ENCODE measurements around the gene MRTFB. TPM values are rescaled to one million over a fixed set of nuclear protein-coding genes. Genes with fewer than 3 reads are reported as not detected.

Gene MRTFB
- total RNA-seq, 1 experiment from 2014 or later = 29.8 TPM

- intact Hi-C loops (cut with micrococcal nuclease; ENCODE audit: unreplicated experiment) = no loop called here
- Histone ChIP-seq H3K4me3 (ENCODE audit: low read depth, low read length, poor library complexity, severe bottlenecking) (no peak overlapping the region), H3K27me3 (replicated peaks; ENCODE audit: insufficient read depth, low read depth, low read length, poor library complexity) (no peaks in the 10 kb centered on the region), H3K36me3 (ENCODE audit: insufficient read depth, low read length, poor library complexity, severe bottlenecking) (no peaks in the 10 kb centered on the region), H3K27ac (ENCODE audit: low read depth, low read length, poor library complexity, severe bottlenecking) (no peak overlapping the region), H3K9me3 (ENCODE audit: low read depth, low read length, poor library complexity, severe bottlenecking) (no peaks in the 10 kb centered on the region), H3K4me1 (ENCODE audit: insufficient read depth, low read length, poor library complexity, severe bottlenecking) (no peaks in the 10 kb centered on the region)
- no TSS peak for BruUV-seq (replicated peaks)
- no peak for DNase-seq (ENCODE audit: low spot score)
- CTCF ChIA-PET = no interaction called here
- TF ChIP-seq EZH2 (IDR thresholded peaks at IDR 0.05; ENCODE audit: borderline replicate concordance, low read depth, low read length, poor library complexity, severe bottlenecking) (no peak), CTCF (conservative IDR thresholded peaks at IDR 0.05; ENCODE audit: low read depth, low read length) (no peak)
- POLR2A ChIA-PET (ENCODE audit: low non-redundant PET) = no interaction called here
Measured at GRCh38 chr16:14026572-14027285, 44.4 kb upstream of the MRTFB start.

- intact Hi-C loops (cut with micrococcal nuclease; ENCODE audit: unreplicated experiment) = no loop called here
- Histone ChIP-seq H3K4me3 (ENCODE audit: low read depth, low read length, poor library complexity, severe bottlenecking) (no peak overlapping the region), H3K27ac (ENCODE audit: low read depth, low read length, poor library complexity, severe bottlenecking) (no peak overlapping the region), H3K9me3 (ENCODE audit: low read depth, low read length, poor library complexity, severe bottlenecking) (no peaks in the 10 kb centered on the region), H3K27me3 (replicated peaks; ENCODE audit: insufficient read depth, low read depth, low read length, poor library complexity) (no peaks in the 10 kb centered on the region), H3K36me3 (ENCODE audit: insufficient read depth, low read length, poor library complexity, severe bottlenecking) (no peaks in the 10 kb centered on the region), H3K4me1 (ENCODE audit: insufficient read depth, low read length, poor library complexity, severe bottlenecking) (no peaks in the 10 kb centered on the region)
- TF ChIP-seq EZH2 (IDR thresholded peaks at IDR 0.05; ENCODE audit: borderline replicate concordance, low read depth, low read length, poor library complexity, severe bottlenecking) (no peak), CTCF (conservative IDR thresholded peaks at IDR 0.05; ENCODE audit: low read depth, low read length) (no peak)
- DNase-seq (ENCODE audit: low spot score) = no peak
- no TSS peak for BruUV-seq (replicated peaks)
- POLR2A ChIA-PET (ENCODE audit: low non-redundant PET) = no interaction called here
- CTCF ChIA-PET = no interaction called here
Measured at GRCh38 chr16:14028202-14028601, 42.9 kb upstream of the MRTFB start.

GRCh38 chr16:14029658-14030057 lies 41.5 kb upstream of the MRTFB start:
- Histone ChIP-seq H3K27ac (ENCODE audit: low read depth, low read length, poor library complexity, severe bottlenecking) (no peak overlapping the region), H3K9me3 (ENCODE audit: low read depth, low read length, poor library complexity, severe bottlenecking) (no peaks in the 10 kb centered on the region), H3K4me3 (ENCODE audit: low read depth, low read length, poor library complexity, severe bottlenecking) (no peak overlapping the region), H3K4me1 (ENCODE audit: insufficient read depth, low read length, poor library complexity, severe bottlenecking) (no peaks in the 10 kb centered on the region), H3K36me3 (ENCODE audit: insufficient read depth, low read length, poor library complexity, severe bottlenecking) (no peaks in the 10 kb centered on the region), H3K27me3 (replicated peaks; ENCODE audit: insufficient read depth, low read depth, low read length, poor library complexity) (no peaks in the 10 kb centered on the region)
- no TSS peak for BruUV-seq (replicated peaks)
- DNase-seq (ENCODE audit: low spot score) = no peak
- CTCF ChIA-PET = no interaction called here
- TF ChIP-seq EZH2 (IDR thresholded peaks at IDR 0.05; ENCODE audit: borderline replicate concordance, low read depth, low read length, poor library complexity, severe bottlenecking) (no peak), CTCF (conservative IDR thresholded peaks at IDR 0.05; ENCODE audit: low read depth, low read length) (no peak)
- intact Hi-C loops (cut with micrococcal nuclease; ENCODE audit: unreplicated experiment) = no loop called here
- POLR2A ChIA-PET (ENCODE audit: low non-redundant PET) = no interaction called here
